HepG2 (cell line): ENCODE measurements around the gene ARHGEF26. TPM values are rescaled to one million over a fixed set of nuclear protein-coding genes. Genes with fewer than 3 reads are reported as not detected.
A peak's percentile ranks its signal among the peaks of the same experiment; 100 is the strongest.

Experiments
- ATAC-seq: fragments of 200-7000 bp; cut with Tn5 transposase; 3 replicates; pipeline ENCODE4 v1.9.1; 2020; ENCODE audit warnings: mild to moderate bottlenecking, moderate library complexity
- BruUV-seq: library from RNA; stranded (reverse); fragments of 400-500 nt; replicated peaks from 2 replicates; lab custom pipeline; 2021; lab: Mats Ljungman, UMichigan
- CTCF ChIA-PET: fragments of 300-600 bp; formaldehyde crosslinking; extraction: SDS; loops from one replicate; lab custom pipeline; 2021; ENCODE audit warnings: low total read pairs, inconsistent platforms, low intra/inter-chr PET ratio; lab: Yijun Ruan, JAX
- POLR2A ChIA-PET: fragments of 350-600 bp; sonication (Branson Sonifier 250); formaldehyde crosslinking; loops from one replicate; lab custom pipeline; 2020; ENCODE audit warnings: antibody characterized with exemption, inconsistent platforms; lab: Yijun Ruan, JAX
- DNase-seq: peaks from one replicate; pipeline ENCODE4 v3.0.0-alpha.2; 2015; ENCODE audit warnings: low spot score
- FAIRE-seq: peaks from 3 replicates; lab custom pipeline; 2011; peaks lifted over from hg19 to GRCh38; lab: Jason Lieb, UNC
- H2AFZ ChIP-seq: one replicate; pipeline ENCODE4 v1.6.1; 2011; ENCODE audit warnings: low read length, inconsistent platforms
- H3K27ac ChIP-seq: fragments of 300-600 bp; 3 replicates; pipeline ENCODE4 v1.8.0; 2011; ENCODE audit warnings: mixed run types, mild to moderate bottlenecking, mixed read lengths, low read length, inconsistent platforms; ENCODE audit not compliant: insufficient read depth; ENCODE audit errors: extremely low read length
- H3K27me3 ChIP-seq, 2 experiments: fragments of 200-600 bp in 1 of 2; 2 replicates in 1 of 2; 3 replicates in 1 of 2; pipeline versions ENCODE4 v1.6.0 to v1.8.0; 2011; ENCODE audit warnings: low read length in 2 of 2, mild to moderate bottlenecking in 2 of 2, moderate library complexity in 2 of 2, inconsistent platforms in 1 of 2; ENCODE audit not compliant: insufficient read depth in 2 of 2, control insufficient read depth in 1 of 2
- H3K36me3 ChIP-seq, 2 experiments: fragments of 200-600 bp in 1 of 2; replicated peaks in 1 of 2; 2 replicates in 1 of 2; 3 replicates in 1 of 2; pipeline versions ENCODE4 v1.5.1 to v1.8.0; 2011; ENCODE audit warnings: low read length in 2 of 2, inconsistent platforms in 1 of 2; ENCODE audit not compliant: insufficient read depth in 2 of 2, control insufficient read depth in 1 of 2
- H3K4me1 ChIP-seq: 2 replicates; pipeline ENCODE4 v1.5.1; 2012; ENCODE audit warnings: low read length, inconsistent platforms; ENCODE audit not compliant: insufficient read depth
- H3K4me2 ChIP-seq: 2 replicates; pipeline ENCODE4 v1.6.0; 2011; ENCODE audit warnings: low read depth, low read length, inconsistent platforms
- H3K4me3 ChIP-seq, 3 experiments: fragments of 200-600 bp in 1 of 3; sonication (generic), shearing (Covaris generic) in 1 of 3; replicated peaks in 1 of 3; 2 replicates each; pipeline ENCODE4 v1.5.1; 2011 to 2016; ENCODE audit warnings: low read length in 3 of 3, inconsistent platforms in 2 of 3, low read depth in 2 of 3, mild to moderate bottlenecking in 2 of 3, control low read depth in 1 of 3, mixed read lengths in 1 of 3; ENCODE audit not compliant: insufficient read depth in 1 of 3
- H3K79me2 ChIP-seq: one replicate; pipeline ENCODE4 v1.6.1; 2011; ENCODE audit warnings: low read length, inconsistent platforms; ENCODE audit not compliant: insufficient read depth
- H3K9ac ChIP-seq: 2 replicates; pipeline ENCODE4 v1.6.0; 2011; ENCODE audit warnings: mild to moderate bottlenecking, low read depth, low read length, inconsistent platforms; ENCODE audit not compliant: insufficient read depth
- H3K9me3 ChIP-seq: 2 replicates; pipeline ENCODE4 v1.5.1; 2012; ENCODE audit warnings: mild to moderate bottlenecking, low read length
- H4K20me1 ChIP-seq: 2 replicates; pipeline ENCODE4 v1.6.0; 2011; ENCODE audit warnings: inconsistent platforms, mild to moderate bottlenecking, low read length, moderate library complexity; ENCODE audit not compliant: insufficient read depth
- ELF3 ChIP-seq: IDR thresholded peaks from 2 replicates; pipeline ENCODE4 v1.6.1; 2016; ENCODE audit warnings: missing genetic modification reagents, missing compliant biosample characterization
- HNF4A ChIP-seq: sonication (generic); formaldehyde crosslinking; IDR thresholded peaks from 2 replicates; pipeline ENCODE4 v1.4.0; 2020; ENCODE audit warnings: missing genetic modification reagents
- ISL2 ChIP-seq: sonication (generic); formaldehyde crosslinking; IDR thresholded peaks from 2 replicates; pipeline ENCODE4 v1.5.0; 2020; ENCODE audit warnings: missing genetic modification reagents
- MZF1 ChIP-seq: sonication (generic); formaldehyde crosslinking; IDR thresholded peaks from 2 replicates; pipeline ENCODE4 v1.8.1; 2023; ENCODE audit warnings: mild to moderate bottlenecking, missing genetic modification reagents, borderline replicate concordance
- NAIF1 ChIP-seq: sonication (generic); formaldehyde crosslinking; IDR thresholded peaks from 2 replicates; pipeline ENCODE4 v1.5.0; 2020; ENCODE audit warnings: mild to moderate bottlenecking, missing genetic modification reagents, borderline replicate concordance
- THRA ChIP-seq: sonication (generic); formaldehyde crosslinking; IDR thresholded peaks from 2 replicates; pipeline ENCODE4 v1.4.0; 2020; ENCODE audit warnings: missing genetic modification reagents, borderline replicate concordance
- TRAFD1 ChIP-seq: sonication (generic); formaldehyde crosslinking; IDR thresholded peaks from 2 replicates; pipeline ENCODE4 v1.5.1; 2020; ENCODE audit warnings: missing genetic modification reagents, mild to moderate bottlenecking, borderline replicate concordance
- ZFP82 ChIP-seq: sonication (generic); formaldehyde crosslinking; IDR thresholded peaks from 2 replicates; pipeline ENCODE4 v1.5.1; 2020; ENCODE audit warnings: mild to moderate bottlenecking, missing genetic modification reagents, borderline replicate concordance
- ZNF362 ChIP-seq: sonication (generic); formaldehyde crosslinking; IDR thresholded peaks from 2 replicates; pipeline ENCODE4 v1.4.0; 2020; ENCODE audit warnings: missing genetic modification reagents, mild to moderate bottlenecking, borderline replicate concordance
- ZNF776 ChIP-seq: sonication (generic); formaldehyde crosslinking; IDR thresholded peaks from 2 replicates; pipeline ENCODE4 v1.4.0; 2020; ENCODE audit warnings: mild to moderate bottlenecking, missing genetic modification reagents
- WGBS: methylation state at CpG from one replicate; pipeline ENCODE4 v1.1.6; 2017; ENCODE audit warnings: low lambda C conversion rate; 5-methylcytosine and 5-hydroxymethylcytosine counted together
- in situ Hi-C: cut with HindIII; loops from 2 replicates; pipeline ENCODE4 v1.10.0; 2017; ENCODE audit warnings: low pct_unique_long_range_greater_than_20kb; ENCODE audit not compliant: extremely low pct_ligation_motif_present
- intact Hi-C: fragments of 100-400 bp; cut with micrococcal nuclease; formaldehyde crosslinking; loops from one replicate; pipeline ENCODE4 v1.10.0; 2022; ENCODE audit not compliant: unreplicated experiment
- polyA plus RNA-seq, 8 experiments: library from polyadenylated mRNA; depleted of rRNA in 3 of 8; stranded (reverse) in 7 of 8; unstranded in 1 of 8; fragments of >200 nt; fragmentation: Illumina TruSeq in 4 of 8; extraction: Trizol in 4 of 8; gene quantifications; 2 replicates each; pipeline versions ENCODE4 v1.2.1 to v1.2.3, GENCODE V29; 2011 to 2016; ENCODE audit warnings: low read depth in 4 of 8, missing spikeins in 1 of 8, mixed read lengths in 1 of 8; ENCODE audit not compliant: insufficient read depth in 1 of 8
- total RNA-seq, 5 experiments: library from RNA; depleted of rRNA; stranded (reverse); fragments of >200 nt; fragmentation: Illumina TruSeq; extraction: Trizol; gene quantifications; 2 replicates each; pipeline ENCODE4 v1.2.3, GENCODE V29; 2016; ENCODE audit warnings: low read depth in 1 of 5
- TF ChIP-seq, protein P1 (sequence below): sonication (generic); formaldehyde crosslinking; conservative IDR thresholded peaks from 2 replicates; pipeline ENCODE4 v1.4.0; 2020; ENCODE audit warnings: mild to moderate bottlenecking, missing genetic modification reagents, moderate library complexity
- TF ChIP-seq, protein P2 (sequence below): sonication (generic); formaldehyde crosslinking; IDR thresholded peaks from 2 replicates; pipeline ENCODE4 v1.4.0; 2020; ENCODE audit warnings: low read depth, mild to moderate bottlenecking, missing genetic modification reagents

Gene ARHGEF26
- total and polyA plus RNA-seq, 2 of the 13 experiments (the other 11 are each of a cell fraction or from before 2014, with no cell fraction given): 0.74 to 6.1 TPM

- TF ChIP-seq, protein P1, sequence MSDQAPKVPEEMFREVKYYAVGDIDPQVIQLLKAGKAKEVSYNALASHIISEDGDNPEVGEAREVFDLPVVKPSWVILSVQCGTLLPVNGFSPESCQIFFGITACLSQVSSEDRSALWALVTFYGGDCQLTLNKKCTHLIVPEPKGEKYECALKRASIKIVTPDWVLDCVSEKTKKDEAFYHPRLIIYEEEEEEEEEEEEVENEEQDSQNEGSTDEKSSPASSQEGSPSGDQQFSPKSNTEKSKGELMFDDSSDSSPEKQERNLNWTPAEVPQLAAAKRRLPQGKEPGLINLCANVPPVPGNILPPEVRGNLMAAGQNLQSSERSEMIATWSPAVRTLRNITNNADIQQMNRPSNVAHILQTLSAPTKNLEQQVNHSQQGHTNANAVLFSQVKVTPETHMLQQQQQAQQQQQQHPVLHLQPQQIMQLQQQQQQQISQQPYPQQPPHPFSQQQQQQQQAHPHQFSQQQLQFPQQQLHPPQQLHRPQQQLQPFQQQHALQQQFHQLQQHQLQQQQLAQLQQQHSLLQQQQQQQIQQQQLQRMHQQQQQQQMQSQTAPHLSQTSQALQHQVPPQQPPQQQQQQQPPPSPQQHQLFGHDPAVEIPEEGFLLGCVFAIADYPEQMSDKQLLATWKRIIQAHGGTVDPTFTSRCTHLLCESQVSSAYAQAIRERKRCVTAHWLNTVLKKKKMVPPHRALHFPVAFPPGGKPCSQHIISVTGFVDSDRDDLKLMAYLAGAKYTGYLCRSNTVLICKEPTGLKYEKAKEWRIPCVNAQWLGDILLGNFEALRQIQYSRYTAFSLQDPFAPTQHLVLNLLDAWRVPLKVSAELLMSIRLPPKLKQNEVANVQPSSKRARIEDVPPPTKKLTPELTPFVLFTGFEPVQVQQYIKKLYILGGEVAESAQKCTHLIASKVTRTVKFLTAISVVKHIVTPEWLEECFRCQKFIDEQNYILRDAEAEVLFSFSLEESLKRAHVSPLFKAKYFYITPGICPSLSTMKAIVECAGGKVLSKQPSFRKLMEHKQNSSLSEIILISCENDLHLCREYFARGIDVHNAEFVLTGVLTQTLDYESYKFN (CRISPR knock-in tag): peak; percentile 39; the same call in 1 of the 2 replicates
- TF ChIP-seq ISL2 (CRISPR knock-in tag) (peak; percentile 55), HNF4A (CRISPR knock-in tag) (peak; percentile 17; the same call in 1 of the 2 replicates), MZF1 (CRISPR knock-in tag) (no peak), ZNF362 (peak; percentile 27; the same call in 1 of the 2 replicates), ELF3 (CRISPR knock-in tag) (0 out of 2 replicates have a peak, but pooled peaks have one; percentile 15)
Observed at GRCh38 chr3:154164387-154164786, 43.2 kb downstream of the ARHGEF26 start (continued).

GRCh38 chr3:154168998-154169795 lies 48.0 kb downstream of the ARHGEF26 start:
- Histone ChIP-seq H4K20me1 (no peaks in the 10 kb centered on the region), H3K9me3 (no peaks in the 10 kb centered on the region), H3K9ac (no peak overlapping the region), H3K36me3 (no peaks in the 10 kb centered on the region), H3K4me1 (peaks cover 41% of the 10 kb centered on the region), H2AFZ (no peak overlapping the region), H3K27ac (no peak overlapping the region), H3K4me3 (no peak overlapping the region), H3K79me2 (no peaks in the 10 kb centered on the region), H3K4me2 (no peak overlapping the region), H3K27me3 (no peaks in the 10 kb centered on the region)
- in situ Hi-C loops (no loop called here), intact Hi-C loops (no loop called here)
- 68% methylated on average over 9 of the region's 9 CpGs for WGBS
- FAIRE-seq: no peak
- ChIA-PET POLR2A (no interaction called here), CTCF (no interaction called here)
- DNase-seq: no peak
- no TSS peak for BruUV-seq
- no peak for ATAC-seq
- TF ChIP-seq ZNF776 (CRISPR knock-in tag) (no peak), ZFP82 (CRISPR knock-in tag) (no peak), NAIF1 (CRISPR knock-in tag) (no peak), TRAFD1 (CRISPR knock-in tag) (no peak), THRA (CRISPR knock-in tag) (no peak)
- TF ChIP-seq, protein P2, sequence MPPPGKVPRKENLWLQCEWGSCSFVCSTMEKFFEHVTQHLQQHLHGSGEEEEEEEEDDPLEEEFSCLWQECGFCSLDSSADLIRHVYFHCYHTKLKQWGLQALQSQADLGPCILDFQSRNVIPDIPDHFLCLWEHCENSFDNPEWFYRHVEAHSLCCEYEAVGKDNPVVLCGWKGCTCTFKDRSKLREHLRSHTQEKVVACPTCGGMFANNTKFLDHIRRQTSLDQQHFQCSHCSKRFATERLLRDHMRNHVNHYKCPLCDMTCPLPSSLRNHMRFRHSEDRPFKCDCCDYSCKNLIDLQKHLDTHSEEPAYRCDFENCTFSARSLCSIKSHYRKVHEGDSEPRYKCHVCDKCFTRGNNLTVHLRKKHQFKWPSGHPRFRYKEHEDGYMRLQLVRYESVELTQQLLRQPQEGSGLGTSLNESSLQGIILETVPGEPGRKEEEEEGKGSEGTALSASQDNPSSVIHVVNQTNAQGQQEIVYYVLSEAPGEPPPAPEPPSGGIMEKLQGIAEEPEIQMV (CRISPR knock-in tag): no peak
